Endothelial cell (in vitro differentiated cells): ENCODE measurements around the gene MS4A18. TPM values are rescaled to one million over a fixed set of nuclear protein-coding genes. Genes with fewer than 3 reads are reported as not detected.

Source experiments
- DNase-seq: peaks from one replicate; pipeline ENCODE4 v3.0.0; 2021; ENCODE audit warnings: low spot score
- H3K27ac Mint-ChIP-seq: one replicate; pipeline ENCODE4 v1.8.0; 2021; ENCODE audit warnings: mixed read lengths, inconsistent platforms; ENCODE audit not compliant: unreplicated experiment
- H3K27me3 Mint-ChIP-seq: one replicate; pipeline ENCODE4 v1.8.0; 2021; ENCODE audit warnings: mild to moderate bottlenecking, moderate library complexity, mixed read lengths, inconsistent platforms; ENCODE audit not compliant: unreplicated experiment
- H3K36me3 Mint-ChIP-seq: one replicate; pipeline ENCODE4 v1.8.0; 2021; ENCODE audit warnings: mild to moderate bottlenecking, low read depth, mixed read lengths, inconsistent platforms; ENCODE audit not compliant: unreplicated experiment
- H3K4me1 Mint-ChIP-seq: one replicate; pipeline ENCODE4 v1.8.0; 2021; ENCODE audit warnings: mild to moderate bottlenecking, mixed read lengths, inconsistent platforms; ENCODE audit not compliant: unreplicated experiment
- H3K4me3 Mint-ChIP-seq: one replicate; pipeline ENCODE4 v1.8.0; 2021; ENCODE audit warnings: mild to moderate bottlenecking, mixed read lengths, inconsistent platforms; ENCODE audit not compliant: unreplicated experiment
- H3K9me3 Mint-ChIP-seq: one replicate; pipeline ENCODE4 v1.8.0; 2021; ENCODE audit warnings: mixed read lengths, inconsistent platforms; ENCODE audit not compliant: unreplicated experiment
- CTCF ChIP-seq: fragments of 200-600 bp; sonication (generic); IDR thresholded peaks from one replicate; pipeline ENCODE4 v1.5.0; 2021; ENCODE audit warnings: antibody characterized with exemption; ENCODE audit not compliant: unreplicated experiment
- total RNA-seq: library from RNA; stranded (reverse); fragmentation: NEBNext Ultra II Directional; extraction: Animal tissue kit (Norgen Biotek cat#: 25700); gene quantifications from one replicate; pipeline ENCODE4 v1.2.1, GENCODE V29; 2021; ENCODE audit not compliant: unreplicated experiment

Gene MS4A18
- total RNA-seq, 1 donor from 2014 or later, result not detected

GRCh38 chr11:60780774-60781173 is 56.3 kb downstream of the MS4A18 start:
- Mint-ChIP-seq H3K27me3 (no peaks in the 10 kb centered on the region), H3K4me3 (no peak overlapping the region), H3K9me3 (no peaks in the 10 kb centered on the region), H3K36me3 (no peaks in the 10 kb centered on the region), H3K4me1 (no peaks in the 10 kb centered on the region), H3K27ac (no peak overlapping the region)
- TF ChIP-seq CTCF, result no peak
- no peak for DNase-seq

GRCh38 chr11:60781286-60781980 is 56.9 kb downstream of the MS4A18 start:
- H3K4me1 Mint-ChIP-seq, result no peaks in the 10 kb centered on the region
- no peaks in the 10 kb centered on the region for H3K9me3 Mint-ChIP-seq
- no peaks in the 10 kb centered on the region for H3K36me3 Mint-ChIP-seq
- no peak for TF ChIP-seq CTCF
- H3K4me3 Mint-ChIP-seq, result no peak overlapping the region
- DNase-seq, result no peak
- H3K27ac Mint-ChIP-seq, result no peak overlapping the region
- no peaks in the 10 kb centered on the region for H3K27me3 Mint-ChIP-seq

GRCh38 chr11:60781981-60782316 is 57.4 kb downstream of the MS4A18 start:
- H3K4me1 Mint-ChIP-seq, result no peaks in the 10 kb centered on the region
- no peak overlapping the region for H3K4me3 Mint-ChIP-seq
- H3K27ac Mint-ChIP-seq, result no peak overlapping the region
- TF ChIP-seq CTCF, result no peak
- no peaks in the 10 kb centered on the region for H3K36me3 Mint-ChIP-seq
- no peaks in the 10 kb centered on the region for H3K27me3 Mint-ChIP-seq
- DNase-seq, result no peak
- no peaks in the 10 kb centered on the region for H3K9me3 Mint-ChIP-seq

- peaks cover 2% of the 10 kb centered on the region for H3K27me3 Mint-ChIP-seq
- no peaks in the 10 kb centered on the region for H3K36me3 Mint-ChIP-seq
- no peaks in the 10 kb centered on the region for H3K4me1 Mint-ChIP-seq
- H3K27ac Mint-ChIP-seq, result no peak overlapping the region
- H3K4me3 Mint-ChIP-seq, result no peak overlapping the region
- no peak for TF ChIP-seq CTCF
- H3K9me3 Mint-ChIP-seq, result no peaks in the 10 kb centered on the region
- no peak for DNase-seq
These were observed 58.0 kb downstream of the MS4A18 start for GRCh38 chr11:60782393-60783140.

GRCh38 chr11:60783141-60783484 is 58.6 kb downstream of the MS4A18 start:
- no peaks in the 10 kb centered on the region for H3K36me3 Mint-ChIP-seq
- no peak for DNase-seq
- TF ChIP-seq CTCF, result no peak
- H3K4me1 Mint-ChIP-seq, result no peaks in the 10 kb centered on the region
- no peaks in the 10 kb centered on the region for H3K9me3 Mint-ChIP-seq
- H3K27me3 Mint-ChIP-seq, result peaks cover 3% of the 10 kb centered on the region
- H3K4me3 Mint-ChIP-seq, result no peak overlapping the region
- no peak overlapping the region for H3K27ac Mint-ChIP-seq
